ENCODE data around the gene PPP1R7.

GRCh38 chr2:241204010-241204384 lies 53.7 kb downstream of the PPP1R7 start:
- TF ChIP-seq CTCF (IDR thresholded peaks at IDR 0.05; ENCODE audit: poor library complexity, severe bottlenecking) (no peak), EP300 (conservative IDR thresholded peaks at IDR 0.05; ENCODE audit: poor library complexity, severe bottlenecking) (no peak), EZH2 (IDR thresholded peaks at IDR 0.05; ENCODE audit: borderline replicate concordance, insufficient read depth, low read length, poor library complexity, severe bottlenecking) (no peak), RAD21 (conservative IDR thresholded peaks at IDR 0.05) (no peak), POLR2AphosphoS5 (IDR thresholded peaks at IDR 0.05) (no peak), MXI1 (conservative IDR thresholded peaks at IDR 0.05; ENCODE audit: poor library complexity, severe bottlenecking) (no peak), SMC3 (conservative IDR thresholded peaks at IDR 0.05; ENCODE audit: poor library complexity) (no peak)

Measured in neural cell (in vitro differentiated cells).